GM19043 (cell line): ENCODE measurements around the gene RSBN1.
"Not testable (repeated sequence)": the region's sequence is repeated elsewhere in the genome, so short reads cannot be mapped to it uniquely, and the experiment has no call there.

Source experiments
- ATAC-seq: cut with Tn5 transposase; IDR thresholded peaks from one replicate; pipeline ENCODE4 v1.9.1; 2021; ENCODE audit warnings: low read depth; ENCODE audit not compliant: unreplicated experiment

Gene RSBN1

GRCh38 chr1:113783254-113784103, 28.8 kb downstream of the RSBN1 start:
- ATAC-seq = peak; percentile 70

GRCh38 chr1:113782406-113782805, 29.9 kb downstream of the RSBN1 start:
- ATAC-seq = no peak

GRCh38 chr1:113780374-113781146, 31.7 kb downstream of the RSBN1 start:
- ATAC-seq = peak; percentile 49

- no peak for ATAC-seq
Measured at GRCh38 chr1:113779542-113779941, 32.7 kb downstream of the RSBN1 start.

- no peak for ATAC-seq
Measured at GRCh38 chr1:113777561-113777960, 34.7 kb downstream of the RSBN1 start.

- ATAC-seq = no peak
Measured at GRCh38 chr1:113770031-113770430, 42.2 kb downstream of the RSBN1 start.

GRCh38 chr1:113769601-113769970, 42.7 kb downstream of the RSBN1 start:
- ATAC-seq = no peak

GRCh38 chr1:113768916-113769600, 43.2 kb downstream of the RSBN1 start:
- ATAC-seq = no peak

- ATAC-seq = no peak
Measured at GRCh38 chr1:113765306-113766230, 46.7 kb downstream of the RSBN1 start.

- ATAC-seq = no peak
Measured at GRCh38 chr1:113763661-113764060, 48.6 kb downstream of the RSBN1 start.

GRCh38 chr1:113761937-113762336, 50.3 kb downstream of the RSBN1 start:
- no peak for ATAC-seq

- ATAC-seq = no peak
Measured at GRCh38 chr1:113760102-113761080, 51.9 kb downstream of the RSBN1 start.

- peak; percentile 70 for ATAC-seq
Measured at GRCh38 chr1:113759333-113760101, 52.8 kb downstream of the RSBN1 start, which contains the start of gene PHTF1. Gene PHTF1, minus strand, starts transcription at chr1:113759486. Its CDS starts 783 bp downstream, at chr1:113758703.

- ATAC-seq = peak; percentile 43
Measured at GRCh38 chr1:113758631-113759332, 53.5 kb downstream of the RSBN1 start.

GRCh38 chr1:113756461-113756860, 55.8 kb downstream of the RSBN1 start:
- no peak for ATAC-seq

- not testable (repeated sequence) for ATAC-seq
Measured at GRCh38 chr1:113753333-113753732, 58.9 kb downstream of the RSBN1 start.

GRCh38 chr1:113751516-113751915, 60.8 kb downstream of the RSBN1 start:
- no peak for ATAC-seq
